ENCODE measurements around the gene NOP14.

Gene NOP14

DNA sequence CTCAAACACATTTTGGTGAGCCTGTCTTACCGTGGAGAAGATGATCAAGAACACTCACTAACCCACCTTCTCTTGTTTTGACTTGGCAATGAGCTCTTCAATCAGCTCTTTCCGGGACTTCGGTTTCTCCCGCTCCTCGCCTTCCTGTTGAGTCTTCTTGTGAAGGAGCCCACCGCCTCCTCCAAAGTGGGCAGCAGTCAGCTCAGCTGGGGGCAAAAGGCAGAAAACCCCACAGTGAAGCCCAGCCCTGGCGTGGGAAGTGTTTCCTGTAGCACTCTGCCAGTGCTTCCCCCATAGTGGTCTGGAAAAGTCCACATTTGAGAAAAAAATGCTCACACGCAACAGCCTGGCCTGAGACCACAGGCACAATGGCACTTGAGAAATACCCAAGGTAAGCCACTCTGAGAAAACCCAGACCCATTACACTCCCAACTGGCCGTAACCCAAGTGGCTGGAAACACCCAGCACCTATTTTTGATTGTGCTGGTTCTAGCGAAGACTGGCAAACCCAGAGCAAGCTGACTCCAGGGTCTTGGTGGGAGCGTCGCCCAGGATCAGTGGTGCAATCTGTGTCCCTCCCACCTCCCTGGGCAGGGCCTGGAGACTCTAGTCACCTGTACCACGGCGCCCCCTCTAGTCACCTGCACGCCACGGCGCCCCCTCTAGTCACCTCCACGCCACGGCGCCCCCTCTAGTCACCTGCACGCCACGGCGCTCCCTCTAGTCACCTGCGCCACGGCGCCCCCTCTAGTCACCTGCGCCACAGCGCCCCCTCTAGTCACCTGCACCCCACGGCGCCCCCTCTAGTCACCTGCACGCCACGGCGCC, 8.6 kb downstream of the NOP14 start:
- DNase-seq (ENCODE audit: low spot score): peak; percentile 70
- in situ Hi-C loops (cut with MboI; ENCODE audit: low pct_unique_long_range_greater_than_20kb, low sequenced_read_pairs, unreplicated experiment): no loop called here
- peak; percentile 65 for TF ChIP-seq CTCF (IDR thresholded peaks at IDR 0.05; ENCODE audit: extremely low read depth, insufficient read depth, missing control alignments)

GRCh38 chr4:2953496-2953895, 9.7 kb downstream of the NOP14 start:
- TF ChIP-seq CTCF (IDR thresholded peaks at IDR 0.05; ENCODE audit: extremely low read depth, insufficient read depth, missing control alignments): no peak
- in situ Hi-C loops (cut with MboI; ENCODE audit: low pct_unique_long_range_greater_than_20kb, low sequenced_read_pairs, unreplicated experiment): no loop called here
- DNase-seq (ENCODE audit: low spot score): no peak

- no peak for DNase-seq (ENCODE audit: low spot score)
- in situ Hi-C loops (cut with MboI; ENCODE audit: low pct_unique_long_range_greater_than_20kb, low sequenced_read_pairs, unreplicated experiment): no loop called here
- TF ChIP-seq CTCF (IDR thresholded peaks at IDR 0.05; ENCODE audit: extremely low read depth, insufficient read depth, missing control alignments): no peak
These were observed 12.8 kb downstream of the NOP14 start for GRCh38 chr4:2950221-2950989.

- in situ Hi-C loops (cut with MboI; ENCODE audit: low pct_unique_long_range_greater_than_20kb, low sequenced_read_pairs, unreplicated experiment): no loop called here
- TF ChIP-seq CTCF (IDR thresholded peaks at IDR 0.05; ENCODE audit: extremely low read depth, insufficient read depth, missing control alignments): no peak
- DNase-seq (ENCODE audit: low spot score): no peak
These were observed 13.5 kb downstream of the NOP14 start for GRCh38 chr4:2949782-2950125.

- DNase-seq (ENCODE audit: low spot score): no peak
- in situ Hi-C loops (cut with MboI; ENCODE audit: low pct_unique_long_range_greater_than_20kb, low sequenced_read_pairs, unreplicated experiment): no loop called here
- peak; percentile 35 for TF ChIP-seq CTCF (IDR thresholded peaks at IDR 0.05; ENCODE audit: extremely low read depth, insufficient read depth, missing control alignments)
These were observed 14.1 kb downstream of the NOP14 start for GRCh38 chr4:2948895-2949781.

DNA sequence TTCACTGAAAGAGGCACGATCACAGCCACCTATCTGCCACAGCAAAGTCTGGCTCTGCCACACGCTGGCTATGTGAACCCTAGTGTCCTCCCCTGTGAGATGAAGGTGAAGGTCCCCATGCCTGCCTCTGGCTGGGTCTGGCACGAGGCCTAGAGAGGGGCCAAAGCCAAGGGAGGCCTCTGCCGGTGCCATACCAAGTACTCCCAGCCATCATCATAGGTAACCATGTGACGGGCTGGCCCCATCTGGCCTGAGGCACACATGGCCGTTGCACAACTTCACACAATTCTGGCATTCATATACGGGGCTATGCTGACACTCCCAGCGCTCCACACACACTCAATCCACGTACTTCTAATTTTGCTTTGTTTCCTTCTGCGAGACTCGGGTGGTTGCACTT, 15.3 kb downstream of the NOP14 start:
- in situ Hi-C loops (cut with MboI; ENCODE audit: low pct_unique_long_range_greater_than_20kb, low sequenced_read_pairs, unreplicated experiment): no loop called here
- no peak for DNase-seq (ENCODE audit: low spot score)
- TF ChIP-seq CTCF (IDR thresholded peaks at IDR 0.05; ENCODE audit: extremely low read depth, insufficient read depth, missing control alignments): no peak
